IPS-18c (cell line): ENCODE measurements around the gene CFAP57.

Source experiments
- H3K4me3 ChIP-seq: 2 replicates; pipeline ENCODE4 v1.7.0; 2013; ENCODE audit warnings: low read depth, mild to moderate bottlenecking, low read length, moderate library complexity; ENCODE audit not compliant: insufficient read depth
- H3K9me3 ChIP-seq: one replicate; pipeline ENCODE4 v1.6.1; 2013; ENCODE audit warnings: mild to moderate bottlenecking, low read length, moderate library complexity; ENCODE audit not compliant: control insufficient read depth, insufficient read depth

CFAP57 gene

DNA sequence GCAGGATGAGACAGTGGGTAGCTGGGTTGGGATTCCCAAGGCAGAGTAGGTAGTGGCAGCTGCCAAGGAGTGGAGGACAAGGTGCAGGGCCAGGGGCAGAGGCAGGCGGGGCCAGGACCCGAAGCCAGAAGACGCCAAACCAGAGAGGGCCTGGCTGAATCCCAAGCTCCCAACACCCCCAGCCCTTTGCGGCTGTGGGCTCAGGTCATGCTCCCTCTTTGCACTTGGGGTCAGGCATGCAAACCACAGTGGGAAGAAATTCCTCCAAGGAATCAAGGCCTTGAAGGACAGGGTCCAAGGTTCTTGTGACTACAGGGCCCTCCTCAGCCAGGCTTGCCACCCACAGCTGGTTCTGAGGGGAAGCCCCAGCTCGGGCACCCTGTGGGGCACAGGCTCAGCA is 107.0 kb downstream of the CFAP57 start:
- Histone ChIP-seq H3K9me3 (peaks cover 2% of the 10 kb centered on the region), H3K4me3 (no peak overlapping the region)

- Histone ChIP-seq H3K9me3 (peaks cover 2% of the 10 kb centered on the region), H3K4me3 (no peak overlapping the region)
These were observed 107.5 kb downstream of the CFAP57 start for GRCh38 chr1:43279666-43280065.

DNA sequence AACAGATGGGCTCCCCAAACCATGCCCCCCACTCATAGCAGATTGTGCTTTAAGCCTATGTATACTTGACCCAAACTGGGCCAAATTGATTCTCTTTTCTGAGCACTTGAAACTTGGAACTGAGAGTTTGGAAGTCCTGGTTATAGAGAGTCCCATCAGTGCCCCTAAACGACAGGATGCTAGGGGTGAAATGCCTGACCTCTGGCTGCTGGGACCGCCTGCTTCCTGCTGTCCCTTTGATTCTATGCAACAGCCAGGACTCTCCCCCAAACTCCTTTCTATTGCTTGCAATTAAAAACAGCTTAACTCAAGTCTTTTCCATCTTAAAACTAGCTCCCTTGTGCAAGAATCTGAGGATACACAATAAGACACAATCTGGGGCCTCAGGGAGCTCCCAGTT is 108.6 kb downstream of the CFAP57 start:
- Histone ChIP-seq H3K4me3 (no peak overlapping the region), H3K9me3 (peaks cover 2% of the 10 kb centered on the region)

GRCh38 chr1:43282220-43283195 is 110.4 kb downstream of the CFAP57 start:
- peaks cover 2% of the 10 kb centered on the region for H3K9me3 ChIP-seq
- no peak overlapping the region for H3K4me3 ChIP-seq

- no peaks in the 10 kb centered on the region for H3K9me3 ChIP-seq
- no peak overlapping the region for H3K4me3 ChIP-seq
These were observed 111.9 kb downstream of the CFAP57 start for GRCh38 chr1:43284065-43284464.

- Histone ChIP-seq H3K9me3 (no peaks in the 10 kb centered on the region), H3K4me3 (peak overlapping the region; percentile 56)
These were observed 112.5 kb downstream of the CFAP57 start for GRCh38 chr1:43284546-43285110.

DNA sequence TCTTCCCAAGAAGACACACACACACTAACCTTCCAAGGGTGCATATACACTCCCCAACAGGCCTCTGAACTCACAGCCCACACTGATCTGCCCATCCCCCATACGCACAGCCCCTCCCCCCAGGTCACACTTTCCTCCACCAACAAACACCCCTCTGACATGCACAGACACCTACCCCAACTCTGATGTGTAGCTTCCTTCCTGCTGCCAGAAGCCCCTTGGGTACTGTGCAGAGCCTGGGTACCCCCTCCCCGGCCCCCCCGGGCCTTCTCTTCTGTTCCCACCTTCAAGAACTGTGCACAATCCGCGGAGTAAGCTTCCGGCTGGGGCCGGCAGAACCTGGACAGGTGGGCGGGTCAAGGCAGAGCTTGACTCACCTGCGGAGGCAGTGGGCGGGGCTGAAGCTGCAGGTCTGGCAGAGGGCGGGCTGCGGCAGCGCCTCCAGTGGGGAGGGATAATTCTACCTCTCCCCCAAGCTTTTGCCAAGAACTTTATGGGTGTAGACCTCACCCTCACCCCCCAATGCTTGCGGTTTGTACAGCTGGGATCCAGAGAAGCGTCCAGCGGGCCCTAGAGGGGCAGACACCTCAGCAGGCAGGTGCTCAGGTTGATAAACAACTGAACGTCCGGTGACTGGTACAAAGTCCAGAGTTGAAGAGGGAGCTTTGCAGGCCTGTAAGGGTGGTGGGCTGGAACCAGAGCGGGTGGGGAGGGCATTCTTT is 113.3 kb downstream of the CFAP57 start, which contains the start of gene C1orf210:
Gene C1orf210 (minus strand): TSS at position 313 of the 722 bp plus-strand sequence. CDS start 2,311 bp downstream, outside the sequence.
- peak within 1 kb of the TSS; percentile 56 for H3K4me3 ChIP-seq

GRCh38 chr1:43286115-43286514 is 114.0 kb downstream of the CFAP57 start:
- Histone ChIP-seq H3K9me3 (no peaks in the 10 kb centered on the region), H3K4me3 (no peak overlapping the region)

More for the DNA sequence above, 113.3 kb downstream of the CFAP57 start, which contains the start of gene C1orf210:
- H3K9me3 ChIP-seq = no peaks in the 10 kb centered on the region

DNA sequence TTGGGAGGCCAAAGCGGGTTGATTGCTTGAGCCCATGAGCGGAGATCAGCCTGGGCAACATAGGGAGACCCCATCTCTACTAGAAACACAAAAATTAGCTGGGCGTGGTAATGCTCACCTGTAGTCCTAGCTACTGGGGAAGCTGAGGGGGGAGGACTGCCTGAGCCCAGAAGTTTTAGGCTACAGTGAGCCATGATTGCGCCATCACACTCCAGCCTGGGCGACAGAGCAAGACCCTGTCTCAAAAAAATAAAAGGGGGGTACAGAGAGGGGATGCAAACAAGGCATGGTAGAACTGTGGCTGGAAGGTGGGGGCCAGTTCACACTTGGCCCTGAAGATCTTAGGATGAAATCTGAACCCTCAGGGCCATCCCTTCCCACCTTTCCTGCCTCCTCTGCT is 114.4 kb downstream of the CFAP57 start:
- Histone ChIP-seq H3K4me3 (no peak overlapping the region), H3K9me3 (no peaks in the 10 kb centered on the region)

DNA sequence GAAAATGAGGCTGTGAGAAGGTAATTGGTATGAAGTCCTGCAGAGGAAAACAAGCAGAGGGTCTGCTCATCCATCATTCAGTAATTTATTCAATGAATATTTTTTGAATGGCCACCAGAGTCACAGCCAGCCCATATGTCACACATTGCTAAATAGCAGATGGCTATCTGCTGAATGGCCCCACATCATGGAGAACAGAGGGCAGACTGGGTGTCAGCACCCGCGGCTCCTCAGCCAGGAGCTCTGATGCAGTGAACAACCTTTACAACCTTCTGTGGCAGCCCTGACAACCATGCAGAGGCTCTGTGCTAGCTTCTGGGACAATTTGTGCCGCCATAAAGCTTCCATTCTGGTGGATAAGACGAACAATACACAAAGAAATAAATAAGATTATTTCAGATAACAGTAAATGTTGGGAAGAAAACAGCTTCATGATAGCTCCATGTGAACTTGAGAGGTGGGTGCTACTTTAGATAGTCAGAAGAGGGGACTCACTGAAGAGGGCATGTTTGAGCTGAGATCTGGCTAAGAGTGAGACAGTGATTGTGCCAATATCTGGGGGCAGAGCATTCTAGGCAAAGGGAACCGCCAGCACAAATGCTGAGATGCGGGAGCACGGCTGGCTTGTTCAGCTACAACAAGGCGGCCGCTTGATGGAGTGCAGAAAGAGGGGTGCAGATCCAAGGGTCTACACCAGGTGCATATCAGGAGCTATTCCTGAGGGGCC is 116.1 kb downstream of the CFAP57 start:
- no peaks in the 10 kb centered on the region for H3K9me3 ChIP-seq
- no peak overlapping the region for H3K4me3 ChIP-seq

GRCh38 chr1:43288785-43289706 is 116.9 kb downstream of the CFAP57 start:
- no peak overlapping the region for H3K4me3 ChIP-seq

DNA sequence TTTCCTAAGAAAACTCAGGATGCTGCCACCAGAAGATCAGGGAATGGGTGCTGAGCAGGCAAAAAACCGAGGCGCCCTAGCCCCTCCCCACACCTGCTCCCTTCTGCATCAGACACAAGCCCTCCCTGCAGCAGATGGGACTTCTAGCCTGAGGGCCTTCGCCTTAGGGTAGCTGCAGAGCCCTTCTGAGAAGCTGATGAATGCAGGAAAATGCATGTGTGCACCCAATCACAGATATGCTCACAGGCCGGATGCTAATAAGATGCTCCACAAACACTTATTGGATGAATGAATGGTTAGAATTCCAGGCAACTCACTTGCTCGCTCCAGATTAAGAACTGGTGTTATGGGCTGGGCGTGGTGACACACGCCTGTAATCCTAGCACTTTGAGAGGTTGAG is 120.1 kb downstream of the CFAP57 start:
- no peak overlapping the region for H3K4me3 ChIP-seq
- no peaks in the 10 kb centered on the region for H3K9me3 ChIP-seq

More at GRCh38 chr1:43288785-43289706, 116.9 kb downstream of the CFAP57 start:
- no peaks in the 10 kb centered on the region for H3K9me3 ChIP-seq

- H3K9me3 ChIP-seq = no peaks in the 10 kb centered on the region
- H3K4me3 ChIP-seq = no peak overlapping the region
These were observed 120.5 kb downstream of the CFAP57 start for GRCh38 chr1:43292679-43293078.

- Histone ChIP-seq H3K4me3 (no peak overlapping the region), H3K9me3 (no peaks in the 10 kb centered on the region)
These were observed 121.0 kb downstream of the CFAP57 start for GRCh38 chr1:43293176-43293575.

DNA sequence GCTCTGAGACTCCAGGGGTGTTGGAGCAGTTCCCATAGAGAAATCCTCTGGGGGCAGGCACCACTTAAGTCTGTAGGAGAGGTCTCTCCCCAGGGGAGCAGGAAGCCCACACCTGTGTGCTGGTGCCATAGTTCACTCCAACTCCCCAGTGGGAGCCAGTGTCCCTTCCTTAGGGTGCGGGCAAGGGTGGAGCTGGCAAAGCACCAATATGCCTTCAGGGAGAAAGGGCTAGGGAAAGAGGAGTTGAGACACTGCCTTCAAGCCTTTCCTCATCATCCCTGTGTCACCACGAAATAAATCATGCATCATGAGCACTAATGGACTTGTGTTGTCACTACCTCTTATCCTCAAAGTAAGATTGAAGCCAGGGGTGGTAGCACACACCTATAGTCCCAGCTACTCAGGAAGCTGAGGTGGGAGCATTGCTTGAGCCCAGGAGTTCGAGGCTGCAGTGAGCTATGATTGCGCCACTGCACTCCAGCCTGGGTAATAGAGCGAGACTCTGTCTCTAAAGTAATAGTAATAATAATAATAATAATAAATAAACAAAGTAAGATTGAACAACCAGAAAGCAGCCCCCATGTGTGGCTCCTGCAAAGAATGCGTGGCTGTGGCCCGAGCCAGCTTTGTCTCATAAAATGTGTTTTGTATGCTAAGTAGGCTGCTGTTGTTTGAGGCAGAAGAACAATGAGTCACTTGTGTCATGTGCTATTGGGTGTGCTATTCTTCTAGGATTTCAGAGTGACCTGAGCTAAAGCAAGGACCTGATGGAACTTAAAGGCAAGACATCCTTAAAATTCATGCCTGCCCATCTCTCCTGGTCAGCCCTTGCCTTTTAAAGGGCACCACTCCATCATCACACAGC is 122.0 kb downstream of the CFAP57 start:
- H3K9me3 ChIP-seq = no peaks in the 10 kb centered on the region
- no peak overlapping the region for H3K4me3 ChIP-seq
